GM23338 (cell line): ENCODE measurements around the gene CDHR4. TPM values are rescaled to one million over a fixed set of nuclear protein-coding genes. Genes with fewer than 3 reads are reported as not detected.
"Not testable (repeated sequence)": the region's sequence is repeated elsewhere in the genome, so short reads cannot be mapped to it uniquely, and the experiment has no call there.

Source experiments
- ATAC-seq: fragments of 200-7000 bp; cut with Tn5 transposase; 3 replicates; pipeline ENCODE4 v1.9.1; 2020
- DNase-seq: peaks from one replicate; pipeline ENCODE4 v3.0.0-alpha.2; 2015; ENCODE audit warnings: low spot score
- H2AFZ ChIP-seq: fragments of 200-600 bp; sonication (generic); 2 replicates; pipeline ENCODE4 v1.8.0; 2016; ENCODE audit warnings: antibody characterized with exemption, mild to moderate bottlenecking, moderate library complexity
- H3F3A ChIP-seq: fragments of 200-600 bp; sonication (generic); replicated peaks from 2 replicates; pipeline ENCODE4 v1.8.0; 2017; ENCODE audit warnings: antibody characterized with exemption, mixed run types, low read depth
- H3K27ac ChIP-seq: fragments of 200-600 bp; sonication (generic); 2 replicates; pipeline ENCODE4 v1.6.1; 2016; ENCODE audit warnings: low read depth
- H3K27me3 ChIP-seq: fragments of 200-600 bp; sonication (generic); 2 replicates; pipeline ENCODE4 v1.8.0; 2016; ENCODE audit warnings: mild to moderate bottlenecking, mixed run types, moderate library complexity; ENCODE audit not compliant: insufficient read depth
- H3K36me3 ChIP-seq: fragments of 200-600 bp; sonication (generic); 2 replicates; pipeline ENCODE4 v1.8.0; 2016; ENCODE audit warnings: mild to moderate bottlenecking; ENCODE audit not compliant: insufficient read depth
- H3K4me1 ChIP-seq: fragments of 200-600 bp; sonication (generic); 2 replicates; pipeline ENCODE4 v1.8.0; 2016; ENCODE audit warnings: mild to moderate bottlenecking, moderate library complexity; ENCODE audit not compliant: insufficient read depth
- H3K4me2 ChIP-seq: fragments of 200-600 bp; sonication (generic); 2 replicates; pipeline ENCODE4 v1.7.1; 2017; ENCODE audit warnings: mixed run types
- H3K4me3 ChIP-seq: fragments of 200-600 bp; sonication (generic); 2 replicates; pipeline ENCODE4 v1.6.1; 2016; ENCODE audit warnings: mixed run types
- H3K79me2 ChIP-seq: fragments of 200-600 bp; sonication (generic); replicated peaks from 2 replicates; pipeline ENCODE4 v1.8.0; 2017; ENCODE audit warnings: mild to moderate bottlenecking; ENCODE audit not compliant: insufficient read depth
- H3K9me2 ChIP-seq: fragments of 200-600 bp; sonication (generic); 2 replicates; pipeline ENCODE4 v1.8.0; 2017; ENCODE audit not compliant: insufficient read depth
- H4K20me1 ChIP-seq: fragments of 200-600 bp; sonication (generic); replicated peaks from 2 replicates; pipeline ENCODE4 v1.8.0; 2017; ENCODE audit warnings: mild to moderate bottlenecking; ENCODE audit not compliant: insufficient read depth
- H3K27ac Mint-ChIP-seq: 2 replicates; pipeline ENCODE4 v1.8.0; 2020; ENCODE audit warnings: inconsistent platforms, mild to moderate bottlenecking, moderate library complexity, mixed read lengths
- H3K27me3 Mint-ChIP-seq: 3 replicates; pipeline ENCODE4 v1.8.0; 2022; ENCODE audit warnings: low read depth, mild to moderate bottlenecking, moderate library complexity, mixed read lengths, inconsistent platforms; ENCODE audit not compliant: insufficient read depth, poor library complexity
- H3K36me3 Mint-ChIP-seq: 3 replicates; pipeline ENCODE4 v1.8.0; 2021; ENCODE audit warnings: low read depth, mild to moderate bottlenecking, inconsistent platforms, moderate library complexity, mixed read lengths
- H3K4me1 Mint-ChIP-seq: 3 replicates; pipeline ENCODE4 v1.8.0; 2020; ENCODE audit warnings: mild to moderate bottlenecking, inconsistent platforms, mixed read lengths
- H3K4me3 Mint-ChIP-seq: 3 replicates; pipeline ENCODE4 v1.8.0; 2021; ENCODE audit warnings: moderate library complexity, mild to moderate bottlenecking, inconsistent platforms, mixed read lengths
- H3K9me3 Mint-ChIP-seq: 3 replicates; pipeline ENCODE4 v1.8.0; 2020; ENCODE audit warnings: moderate library complexity, mild to moderate bottlenecking, inconsistent platforms, mixed read lengths
- CREB1 ChIP-seq: fragments of 250-450 bp; sonication (Bioruptor Pico); IDR thresholded peaks from 2 replicates; pipeline ENCODE4 v1.5.0; 2020; ENCODE audit warnings: low read depth, mild to moderate bottlenecking, moderate library complexity
- EZH2 ChIP-seq: fragments of 200-600 bp; sonication (generic); IDR thresholded peaks from one replicate; pipeline ENCODE4 v1.8.0; 2017; ENCODE audit warnings: antibody characterized with exemption, mild to moderate bottlenecking, low read depth; ENCODE audit not compliant: unreplicated experiment
- EZH2phosphoT487 ChIP-seq: fragments of 200-600 bp; sonication (generic); IDR thresholded peaks from one replicate; pipeline ENCODE4 v1.8.1; 2018; ENCODE audit warnings: antibody characterized with exemption; ENCODE audit not compliant: unreplicated experiment
- JUNB ChIP-seq: IDR thresholded peaks from one replicate; pipeline ENCODE4 v1.6.1; 2016; ENCODE audit warnings: antibody characterized with exemption; ENCODE audit not compliant: unreplicated experiment
- POLR2AphosphoS5 ChIP-seq: IDR thresholded peaks from 2 replicates; pipeline ENCODE4 v1.6.1; 2016; ENCODE audit warnings: antibody characterized with exemption, low read depth
- ZNF114 ChIP-seq: fragments of 250-450 bp; sonication (Bioruptor Pico); IDR thresholded peaks from 2 replicates; pipeline ENCODE4 v1.5.0; 2020; ENCODE audit warnings: mild to moderate bottlenecking, moderate library complexity
- ZNF331 ChIP-seq: fragments of 250-450 bp; sonication (Bioruptor Pico); IDR thresholded peaks from 2 replicates; pipeline ENCODE4 v1.5.0; 2020; ENCODE audit warnings: low read depth, mild to moderate bottlenecking, moderate library complexity
- polyA plus RNA-seq: library from polyadenylated mRNA; unstranded; fragments of >200 nt; fragmentation: Nextera tagmentation; extraction: Ambion mirVana; gene quantifications from 2 replicates; pipeline ENCODE4 v1.2.1, GENCODE V29; 2016
- total RNA-seq: library from RNA; depleted of rRNA; stranded (reverse); fragments of >200 nt; shearing (Covaris generic); gene quantifications from 2 replicates; pipeline ENCODE4 v1.2.3, GENCODE V29; 2014
- TF ChIP-seq, protein P1 (sequence below), 2 experiments: fragments of 200-600 bp in 1 of 2; sonication (generic) in 1 of 2; conservative IDR thresholded peaks; 2 replicates each; pipeline versions ENCODE4 v1.5.1 to v1.6.1; 2016 to 2017; ENCODE audit warnings: antibody characterized with exemption in 2 of 2, low read depth in 2 of 2, mild to moderate bottlenecking in 2 of 2, moderate library complexity in 1 of 2
- TF ChIP-seq, protein P2 (sequence below): IDR thresholded peaks from one replicate; pipeline ENCODE4 v1.6.1; 2018; ENCODE audit warnings: antibody characterized with exemption; ENCODE audit not compliant: unreplicated experiment

CDHR4 gene
- total and polyA plus RNA-seq, 2 experiments from 2014 or later, result 0.24 to 0.26 TPM

DNA sequence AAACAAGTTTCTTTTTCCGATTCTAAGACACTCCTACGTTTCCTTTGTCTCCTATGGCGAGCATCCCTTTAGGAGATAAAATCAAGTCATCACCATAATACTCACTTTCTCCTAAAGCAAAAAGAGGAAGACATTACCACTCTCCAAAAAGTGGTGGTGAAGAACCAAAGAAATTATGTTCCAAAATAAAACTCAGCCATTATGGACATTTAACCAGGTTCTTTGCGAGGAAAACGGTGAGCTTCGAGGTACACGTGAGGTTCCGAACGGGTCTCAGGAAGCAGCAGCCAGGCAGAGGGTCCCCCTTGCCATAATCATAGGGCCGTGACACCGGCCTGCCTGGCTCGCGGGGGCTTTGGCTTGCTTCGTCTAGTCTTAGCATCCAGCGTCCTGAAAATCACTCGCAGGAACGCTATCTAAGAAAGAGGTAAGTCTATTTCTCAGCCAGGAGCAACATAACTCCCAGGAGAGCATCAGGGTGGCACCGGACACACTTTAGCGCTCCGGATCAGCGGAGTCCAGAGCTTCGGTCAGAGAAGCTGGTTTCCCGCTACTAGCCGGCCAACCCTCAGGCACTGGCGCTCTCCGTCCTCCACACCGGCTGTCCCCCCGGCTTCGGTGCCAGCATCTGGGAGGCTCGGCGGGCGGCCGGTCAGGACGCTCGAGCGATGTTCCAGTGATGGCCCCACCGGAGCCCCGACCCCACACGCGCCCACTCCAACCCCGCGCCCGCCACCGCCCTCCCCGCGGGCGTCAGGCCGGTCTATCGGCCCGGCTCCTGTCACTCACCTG, 13.9 kb downstream of the CDHR4 start (continued):
- TF ChIP-seq, protein P1, sequence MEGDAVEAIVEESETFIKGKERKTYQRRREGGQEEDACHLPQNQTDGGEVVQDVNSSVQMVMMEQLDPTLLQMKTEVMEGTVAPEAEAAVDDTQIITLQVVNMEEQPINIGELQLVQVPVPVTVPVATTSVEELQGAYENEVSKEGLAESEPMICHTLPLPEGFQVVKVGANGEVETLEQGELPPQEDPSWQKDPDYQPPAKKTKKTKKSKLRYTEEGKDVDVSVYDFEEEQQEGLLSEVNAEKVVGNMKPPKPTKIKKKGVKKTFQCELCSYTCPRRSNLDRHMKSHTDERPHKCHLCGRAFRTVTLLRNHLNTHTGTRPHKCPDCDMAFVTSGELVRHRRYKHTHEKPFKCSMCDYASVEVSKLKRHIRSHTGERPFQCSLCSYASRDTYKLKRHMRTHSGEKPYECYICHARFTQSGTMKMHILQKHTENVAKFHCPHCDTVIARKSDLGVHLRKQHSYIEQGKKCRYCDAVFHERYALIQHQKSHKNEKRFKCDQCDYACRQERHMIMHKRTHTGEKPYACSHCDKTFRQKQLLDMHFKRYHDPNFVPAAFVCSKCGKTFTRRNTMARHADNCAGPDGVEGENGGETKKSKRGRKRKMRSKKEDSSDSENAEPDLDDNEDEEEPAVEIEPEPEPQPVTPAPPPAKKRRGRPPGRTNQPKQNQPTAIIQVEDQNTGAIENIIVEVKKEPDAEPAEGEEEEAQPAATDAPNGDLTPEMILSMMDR (conservative IDR thresholded peaks at IDR 0.05; ENCODE audit: low read depth in 2 of 2), result no peak
- TF ChIP-seq EZH2 (no peak), ZNF114 (no peak), ZNF331 (CRISPR knock-in tag) (no peak), EZH2phosphoT487 (no peak), JUNB (no peak), POLR2AphosphoS5 (no peak)

DNA sequence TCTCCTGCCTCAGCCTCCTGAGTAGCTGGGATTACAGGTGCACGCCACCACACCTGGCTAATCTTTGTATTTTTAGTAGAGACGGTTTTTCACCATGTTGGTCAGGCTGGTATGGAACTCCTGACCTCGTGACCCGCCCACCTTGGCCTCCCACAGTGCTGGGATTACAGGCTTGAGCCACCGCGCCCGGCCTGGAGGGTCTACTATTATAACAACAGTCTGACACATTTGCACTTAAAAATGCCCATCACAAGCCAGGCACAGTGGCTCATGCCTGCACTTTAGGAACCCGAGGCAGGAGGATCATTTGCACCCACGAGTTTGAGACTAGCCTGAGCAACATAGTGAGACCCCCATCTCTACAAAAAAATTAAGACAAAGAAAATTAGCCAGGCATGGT, 17.4 kb downstream of the CDHR4 start:
- not testable (repeated sequence) for H3F3A ChIP-seq, H3K27ac Mint-ChIP-seq, H3K4me1 Mint-ChIP-seq, H3K4me3 ChIP-seq, H2AFZ ChIP-seq, H3K9me2 ChIP-seq, H3K4me1 ChIP-seq, H3K27me3 Mint-ChIP-seq, DNase-seq, H3K4me3 Mint-ChIP-seq, H3K27me3 ChIP-seq, H3K9me3 Mint-ChIP-seq, H3K27ac ChIP-seq, ATAC-seq, H3K4me2 ChIP-seq
- Histone ChIP-seq H4K20me1 (peaks cover 27% of the 10 kb centered on the region), H3K36me3 (peaks cover 21% of the 10 kb centered on the region), H3K79me2 (peaks cover 89% of the 10 kb centered on the region)
- peaks cover 39% of the 10 kb centered on the region for H3K36me3 Mint-ChIP-seq

DNA sequence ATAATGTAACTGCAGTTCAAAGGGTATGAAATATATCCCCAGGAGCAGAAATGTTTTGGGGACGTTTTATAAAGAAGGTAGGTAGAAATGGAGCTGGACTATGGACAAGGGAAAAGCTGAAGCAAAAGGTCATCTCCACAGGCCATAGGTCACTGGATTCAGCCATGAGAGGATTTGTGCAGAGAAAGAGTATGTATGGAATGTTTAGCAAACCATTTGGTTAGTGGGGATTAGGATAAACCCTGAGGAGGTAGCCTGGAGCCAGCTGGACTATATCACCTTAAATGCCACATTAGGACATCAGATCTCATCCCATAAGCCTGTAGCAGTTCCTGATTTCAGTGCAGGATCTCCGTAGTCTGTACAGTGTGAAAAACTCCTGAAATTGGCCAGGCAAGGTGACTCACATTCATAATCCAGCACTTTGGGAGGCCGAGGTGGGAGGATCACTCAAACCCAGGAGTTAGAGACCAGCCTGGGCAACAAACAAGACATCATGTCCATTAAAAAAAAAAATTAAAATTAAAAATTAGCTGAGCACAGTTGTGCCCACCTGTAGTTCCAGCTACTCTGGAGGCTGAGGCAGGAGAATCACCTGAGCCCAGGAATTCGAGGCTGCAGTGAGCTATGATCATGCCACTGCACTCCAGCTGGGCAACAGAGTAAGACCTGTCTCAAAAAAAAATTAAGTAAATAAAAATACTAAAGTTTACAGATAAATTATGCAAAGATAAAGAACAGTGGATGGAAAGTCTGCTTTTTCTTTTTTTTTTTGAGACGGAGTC, 18.1 kb downstream of the CDHR4 start:
- H3K36me3 ChIP-seq, result peaks cover 21% of the 10 kb centered on the region

DNA sequence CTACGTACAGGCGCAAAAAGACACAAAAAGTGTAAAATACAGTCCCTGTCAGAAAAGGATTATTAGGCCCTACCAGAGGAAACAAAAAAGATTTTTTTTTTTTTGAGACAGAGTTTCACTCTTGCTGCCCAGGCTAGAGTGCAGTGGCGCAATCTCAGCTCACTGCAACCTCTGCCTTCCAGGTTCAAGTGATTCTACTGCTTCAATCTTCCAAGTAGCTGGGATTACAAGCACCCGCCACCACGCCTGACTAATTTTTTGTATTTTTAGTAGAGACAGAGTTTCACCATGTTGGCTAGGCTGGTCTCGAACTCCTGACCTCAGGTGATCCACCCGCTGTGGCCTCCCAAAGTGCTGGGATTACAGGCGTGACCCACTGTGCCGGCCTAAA, 18.7 kb downstream of the CDHR4 start:
- Histone ChIP-seq H3K36me3 (peaks cover 21% of the 10 kb centered on the region), H4K20me1 (peaks cover 30% of the 10 kb centered on the region), H3K27ac (peak overlapping the region; percentile 84), H3K79me2 (peaks cover 100% of the 10 kb centered on the region)
- H3K4me3 Mint-ChIP-seq, ATAC-seq, H3K27me3 Mint-ChIP-seq, H3F3A ChIP-seq, H3K4me1 ChIP-seq, H3K4me3 ChIP-seq, H3K4me2 ChIP-seq, H3K9me3 Mint-ChIP-seq, H3K4me1 Mint-ChIP-seq, H3K27me3 ChIP-seq, H2AFZ ChIP-seq, H3K27ac Mint-ChIP-seq, H3K9me2 ChIP-seq, DNase-seq: not testable (repeated sequence)
- peaks cover 39% of the 10 kb centered on the region for H3K36me3 Mint-ChIP-seq

More for the DNA sequence above, 18.1 kb downstream of the CDHR4 start:
- no peak overlapping the region; the same call in 1 of the 2 replicates for H3K27ac Mint-ChIP-seq
- TF ChIP-seq, protein P2, sequence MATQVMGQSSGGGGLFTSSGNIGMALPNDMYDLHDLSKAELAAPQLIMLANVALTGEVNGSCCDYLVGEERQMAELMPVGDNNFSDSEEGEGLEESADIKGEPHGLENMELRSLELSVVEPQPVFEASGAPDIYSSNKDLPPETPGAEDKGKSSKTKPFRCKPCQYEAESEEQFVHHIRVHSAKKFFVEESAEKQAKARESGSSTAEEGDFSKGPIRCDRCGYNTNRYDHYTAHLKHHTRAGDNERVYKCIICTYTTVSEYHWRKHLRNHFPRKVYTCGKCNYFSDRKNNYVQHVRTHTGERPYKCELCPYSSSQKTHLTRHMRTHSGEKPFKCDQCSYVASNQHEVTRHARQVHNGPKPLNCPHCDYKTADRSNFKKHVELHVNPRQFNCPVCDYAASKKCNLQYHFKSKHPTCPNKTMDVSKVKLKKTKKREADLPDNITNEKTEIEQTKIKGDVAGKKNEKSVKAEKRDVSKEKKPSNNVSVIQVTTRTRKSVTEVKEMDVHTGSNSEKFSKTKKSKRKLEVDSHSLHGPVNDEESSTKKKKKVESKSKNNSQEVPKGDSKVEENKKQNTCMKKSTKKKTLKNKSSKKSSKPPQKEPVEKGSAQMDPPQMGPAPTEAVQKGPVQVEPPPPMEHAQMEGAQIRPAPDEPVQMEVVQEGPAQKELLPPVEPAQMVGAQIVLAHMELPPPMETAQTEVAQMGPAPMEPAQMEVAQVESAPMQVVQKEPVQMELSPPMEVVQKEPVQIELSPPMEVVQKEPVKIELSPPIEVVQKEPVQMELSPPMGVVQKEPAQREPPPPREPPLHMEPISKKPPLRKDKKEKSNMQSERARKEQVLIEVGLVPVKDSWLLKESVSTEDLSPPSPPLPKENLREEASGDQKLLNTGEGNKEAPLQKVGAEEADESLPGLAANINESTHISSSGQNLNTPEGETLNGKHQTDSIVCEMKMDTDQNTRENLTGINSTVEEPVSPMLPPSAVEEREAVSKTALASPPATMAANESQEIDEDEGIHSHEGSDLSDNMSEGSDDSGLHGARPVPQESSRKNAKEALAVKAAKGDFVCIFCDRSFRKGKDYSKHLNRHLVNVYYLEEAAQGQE, result no peak
- TF ChIP-seq JUNB, result no peak
- TF ChIP-seq ZNF331 (CRISPR knock-in tag), result no peak
- TF ChIP-seq ZNF114, result no peak
- no peak for TF ChIP-seq CREB1 (CRISPR knock-in tag)
- TF ChIP-seq EZH2phosphoT487, result no peak
- Histone ChIP-seq H3K27ac (peak overlapping the region; percentile 84), H2AFZ (no peak overlapping the region), H3K27me3 (no peaks in the 10 kb centered on the region), H4K20me1 (peaks cover 27% of the 10 kb centered on the region), H3F3A (0 out of 2 replicates have a peak, but pooled peaks cover 3% of the 10 kb centered on the region), H3K4me1 (peaks cover 7% of the 10 kb centered on the region), H3K4me3 (no peak overlapping the region), H3K79me2 (peaks cover 96% of the 10 kb centered on the region), H3K4me2 (no peak overlapping the region), H3K9me2 (no peaks in the 10 kb centered on the region)
- peaks cover 7% of the 10 kb centered on the region for H3K4me1 Mint-ChIP-seq
- peaks cover 2% of the 10 kb centered on the region for H3K27me3 Mint-ChIP-seq
- no peaks in the 10 kb centered on the region for H3K9me3 Mint-ChIP-seq
- no peak overlapping the region for H3K4me3 Mint-ChIP-seq
- DNase-seq (no peak), ATAC-seq (no peak)
- peaks cover 39% of the 10 kb centered on the region for H3K36me3 Mint-ChIP-seq
